Endothelial cell of umbilical vein (primary cell): Measurements from ENCODE around the gene ADSS1. TPM values are rescaled to one million over a fixed set of nuclear protein-coding genes. Genes with fewer than 3 reads are reported as not detected.

Source experiments
- BruUV-seq: library from RNA; stranded (reverse); fragments of 400-500 nt; replicated peaks from 2 replicates; lab custom pipeline; 2021; lab: Mats Ljungman, UMichigan
- CTCF ChIA-PET: fragments of 300-600, 350-600 bp; sonication (Branson Sonifier 250); formaldehyde crosslinking; loops from one replicate; lab custom pipeline; 2021; ENCODE audit warnings: antibody characterized with exemption, inconsistent platforms; lab: Charles Lee
- POLR2A ChIA-PET: fragments of 300-600, 350-600 bp; sonication (Branson Sonifier 250); formaldehyde crosslinking; loops from one replicate; lab custom pipeline; 2021; ENCODE audit warnings: antibody characterized with exemption, inconsistent platforms; lab: Charles Lee
- DNase-seq: peaks from one replicate; pipeline ENCODE4 v3.0.0-alpha.2; 2011; ENCODE audit warnings: low read depth, low spot score
- FAIRE-seq: peaks from 2 replicates; lab custom pipeline; 2011; peaks lifted over from hg19 to GRCh38; lab: Jason Lieb, UNC
- H2AFZ ChIP-seq: 2 replicates; pipeline ENCODE4 v1.6.0; 2012; ENCODE audit warnings: low read depth, low read length, control low read depth, inconsistent platforms
- H3K27ac ChIP-seq: 2 replicates; pipeline ENCODE4 v1.5.1; 2011; ENCODE audit warnings: low read depth, mild to moderate bottlenecking, control low read depth, low read length, moderate library complexity; ENCODE audit not compliant: insufficient read depth
- H3K27me3 ChIP-seq, 2 experiments: 2 replicates each; pipeline versions ENCODE4 v1.6.0 to v1.6.1; 2011; ENCODE audit warnings: low read length in 2 of 2, mixed read lengths in 1 of 2; ENCODE audit not compliant: control insufficient read depth in 2 of 2, insufficient read depth in 2 of 2
- H3K36me3 ChIP-seq, 2 experiments: 2 replicates in 1 of 2; 3 replicates in 1 of 2; pipeline ENCODE4 v1.5.1; 2011; ENCODE audit warnings: low read length in 2 of 2, mild to moderate bottlenecking in 1 of 2, moderate library complexity in 1 of 2; ENCODE audit not compliant: control insufficient read depth in 2 of 2, insufficient read depth in 2 of 2; ENCODE audit errors: extremely low read depth in 1 of 2
- H3K4me1 ChIP-seq: 3 replicates; pipeline ENCODE4 v1.5.1; 2011; ENCODE audit warnings: mild to moderate bottlenecking, low read length; ENCODE audit not compliant: control insufficient read depth, insufficient read depth; ENCODE audit errors: extremely low read depth
- H3K4me2 ChIP-seq: 2 replicates; pipeline ENCODE4 v1.6.1; 2011; ENCODE audit warnings: low read length, control low read depth, mixed read lengths; ENCODE audit not compliant: insufficient read depth
- H3K4me3 ChIP-seq, 3 experiments: fragments of 200-600 bp in 1 of 3; sonication (generic), shearing (Covaris generic) in 1 of 3; replicated peaks in 1 of 3; 2 replicates each; pipeline ENCODE4 v1.5.1; 2011 to 2016; ENCODE audit warnings: control low read depth in 3 of 3, low read length in 3 of 3, mild to moderate bottlenecking in 2 of 3, inconsistent platforms in 1 of 3, low read depth in 1 of 3, moderate library complexity in 1 of 3; ENCODE audit not compliant: insufficient read depth in 1 of 3
- H3K79me2 ChIP-seq: 2 replicates; pipeline ENCODE4 v1.6.0; 2012; ENCODE audit warnings: low read length, inconsistent platforms; ENCODE audit not compliant: control insufficient read depth, insufficient read depth
- H3K9ac ChIP-seq: replicated peaks from 2 replicates; pipeline ENCODE3; 2011; ENCODE audit warnings: low read length, control low read depth; ENCODE audit not compliant: insufficient read depth; ENCODE audit errors: extremely low read depth
- H3K9me1 ChIP-seq: replicated peaks from 3 replicates; pipeline ENCODE4 v1.6.0; 2011; ENCODE audit warnings: mild to moderate bottlenecking, low read length; ENCODE audit not compliant: control insufficient read depth, insufficient read depth; ENCODE audit errors: extremely low read depth
- H3K9me3 ChIP-seq: replicated peaks from 2 replicates; pipeline ENCODE4 v1.5.1; 2012; ENCODE audit warnings: low read length, inconsistent platforms; ENCODE audit not compliant: control insufficient read depth, insufficient read depth
- H4K20me1 ChIP-seq: replicated peaks from 2 replicates; pipeline ENCODE3; 2011; ENCODE audit warnings: mild to moderate bottlenecking, low read length; ENCODE audit not compliant: control insufficient read depth, insufficient read depth; ENCODE audit errors: extremely low read depth
- CTCF ChIP-seq, 2 donors: IDR thresholded peaks; 1 replicate in 1 of 2; 2 replicates in 1 of 2; pipeline ENCODE4 v1.5.1; 2011; ENCODE audit warnings: low read length in 2 of 2, mild to moderate bottlenecking in 2 of 2, moderate library complexity in 2 of 2, control low read depth in 1 of 2, inconsistent platforms in 1 of 2, low read depth in 1 of 2; ENCODE audit not compliant: insufficient read depth in 1 of 2; ENCODE audit errors: extremely low read depth in 1 of 2
- EZH2 ChIP-seq: IDR thresholded peaks from 2 replicates; pipeline ENCODE4 v1.6.1; 2012; ENCODE audit warnings: borderline replicate concordance, low read depth, mild to moderate bottlenecking, moderate library complexity, low read length, inconsistent platforms; ENCODE audit not compliant: severe bottlenecking
- FOS ChIP-seq: IDR thresholded peaks from 2 replicates; pipeline ENCODE4 v1.6.1; 2011; ENCODE audit warnings: mild to moderate bottlenecking, low read length, moderate library complexity, borderline replicate concordance; ENCODE audit not compliant: insufficient read depth
- GATA2 ChIP-seq: IDR thresholded peaks from 2 replicates; pipeline ENCODE4 v1.7.0; 2011; ENCODE audit warnings: low read depth, mild to moderate bottlenecking, moderate library complexity, mixed read lengths, low read length; ENCODE audit not compliant: insufficient read length, insufficient read depth
- JUN ChIP-seq: IDR thresholded peaks from 2 replicates; pipeline ENCODE4 v1.6.1; 2011; ENCODE audit warnings: borderline replicate concordance, low read depth; ENCODE audit not compliant: insufficient read length, insufficient read depth
- POLR2A ChIP-seq: IDR thresholded peaks from 2 replicates; pipeline ENCODE4 v1.6.1; 2012; ENCODE audit warnings: low read depth, mild to moderate bottlenecking, control low read depth, low read length
- dilution Hi-C: fragments of 300-500 bp; cut with MboI; formaldehyde crosslinking; loops from one replicate; pipeline ENCODE4 v1.15.0; 2019; ENCODE audit warnings: low sequenced_read_pairs; ENCODE audit not compliant: extremely low pct_ligation_motif_present
- intact Hi-C: fragments of 100-400 bp; cut with micrococcal nuclease; formaldehyde crosslinking; loops from one replicate; pipeline ENCODE4 v1.10.0; 2022
- polyA plus RNA-seq, 4 experiments: library from polyadenylated mRNA; depleted of rRNA in 3 of 4; stranded (reverse) in 3 of 4; unstranded in 1 of 4; fragments of >200 nt; gene quantifications; 2 replicates each; pipeline versions ENCODE4 v1.2.1 to v1.2.3, GENCODE V29; 2011 to 2012; ENCODE audit warnings: missing spikeins in 1 of 4
- total RNA-seq: library from RNA; stranded (reverse); gene quantifications from 2 replicates; pipeline ENCODE4 v1.2.3, GENCODE V29; 2021

The ADSS1 gene
- total and polyA plus RNA-seq, 2 donors (not counting 3 experiments of a cell fraction or from before 2014, with no cell fraction given): 1.9 TPM

- no peaks in the 10 kb centered on the region for H3K27me3 ChIP-seq
- no peak for TF ChIP-seq EZH2
- peaks cover 11 to 25% of the 10 kb centered on the region in 2 experiments for H3K36me3 ChIP-seq
- ChIA-PET POLR2A (no interaction called here), CTCF (interaction anchor here (0.8 to 2.2 kb wide), 4 partner anchors 11 to 50 kb away, joined by 3 to 5 read pairs (median 4); no protein-coding TSS in a partner anchor)
- H3K9me3 ChIP-seq: no peaks in the 10 kb centered on the region
- BruUV-seq: no TSS peak
- H3K4me1 ChIP-seq: no peaks in the 10 kb centered on the region
- DNase-seq: no peak
- no peak overlapping the region for H2AFZ ChIP-seq
- H3K4me2 ChIP-seq: no peak overlapping the region
- H3K4me3 ChIP-seq: no peak overlapping the region
- dilution Hi-C loops: no loop called here
- H3K9ac ChIP-seq: no peak overlapping the region
- intact Hi-C loops: no loop called here
- no peaks in the 10 kb centered on the region for H4K20me1 ChIP-seq
- no peaks in the 10 kb centered on the region for H3K9me1 ChIP-seq
- peaks cover 4% of the 10 kb centered on the region for H3K79me2 ChIP-seq
- no peak for FAIRE-seq
- H3K27ac ChIP-seq: no peak overlapping the region
Measured at GRCh38 chr14:104705340-104706047, 18.5 kb upstream of the ADSS1 start.

DNA sequence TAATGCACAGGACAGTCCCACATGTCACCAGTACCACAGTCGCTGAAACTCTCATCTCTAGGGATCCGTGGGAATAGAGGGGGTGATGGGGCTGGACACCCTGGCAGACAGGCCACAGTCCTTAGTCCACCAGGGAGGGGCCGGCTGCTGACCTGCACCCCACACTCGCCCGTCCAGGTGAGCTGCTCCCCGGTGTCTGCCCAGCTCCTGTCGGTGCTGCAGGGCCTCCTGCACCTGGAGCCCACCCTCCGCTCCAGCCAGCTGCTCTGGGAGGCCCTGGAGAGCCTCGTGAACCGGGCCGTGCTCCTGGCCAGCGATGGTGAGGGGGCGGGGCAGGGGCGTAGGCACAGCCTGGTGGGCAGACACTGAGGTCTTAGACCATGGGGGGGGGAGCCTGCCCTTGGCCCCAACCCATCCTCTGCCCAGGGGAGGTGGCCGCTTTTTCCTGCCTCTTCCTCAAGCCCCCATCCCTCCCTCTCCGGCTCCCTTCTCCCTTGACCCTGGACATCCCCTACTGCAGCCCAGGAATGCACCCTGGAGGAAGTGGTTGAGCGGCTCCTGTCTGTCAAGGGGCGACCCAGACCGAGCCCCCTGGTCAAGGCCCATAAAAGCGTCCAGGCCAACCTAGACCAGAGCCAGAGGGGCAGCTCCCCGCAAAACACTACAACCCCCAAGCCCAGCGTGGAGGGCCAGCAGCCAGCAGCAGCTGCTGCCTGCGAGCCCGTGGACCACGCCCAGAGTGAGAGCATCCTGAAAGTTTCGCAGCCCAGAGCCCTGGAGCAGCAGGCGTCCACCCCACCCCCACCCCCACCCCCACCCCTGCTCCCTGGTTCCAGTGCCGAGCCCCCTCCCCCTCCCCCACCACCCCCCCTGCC, 17.1 kb upstream of the ADSS1 start:
- ChIA-PET CTCF (interaction anchor here (0.7 to 2.2 kb wide), 4 partner anchors 27 to 59 kb away, joined by 3 to 5 read pairs (median 4); no protein-coding TSS in a partner anchor), POLR2A (no interaction called here)
- Histone ChIP-seq H3K4me1 (no peaks in the 10 kb centered on the region), H3K36me3 (peaks cover 8 to 28% of the 10 kb centered on the region in 2 experiments), H2AFZ (no peak overlapping the region), H3K27me3 (no peaks in the 10 kb centered on the region), H3K9me1 (no peaks in the 10 kb centered on the region), H4K20me1 (no peaks in the 10 kb centered on the region), H3K4me3 (no peak overlapping the region), H3K4me2 (no peak overlapping the region), H3K79me2 (no peaks in the 10 kb centered on the region), H3K9ac (no peak overlapping the region), H3K9me3 (no peaks in the 10 kb centered on the region), H3K27ac (no peak overlapping the region)
- BruUV-seq: no TSS peak
- DNase-seq (no peak), FAIRE-seq (no peak)
- intact Hi-C loops (no loop called here), dilution Hi-C loops (no loop called here)
- TF ChIP-seq FOS (no peak), JUN (no peak), GATA2 (no peak), CTCF (IDR thresholded peaks at IDR 0.05; ENCODE audit: extremely low read depth in 1 of 2, insufficient read depth in 1 of 2, low read depth in 1 of 2, low read length in 2 of 2) (no peak), EZH2 (no peak), POLR2A (no peak)
